Heart left ventricle (tissue), 16 donors: Measurements from ENCODE around the gene RASL10A. TPM values are rescaled to one million over a fixed set of nuclear protein-coding genes. Genes with fewer than 3 reads are reported as not detected.

Experiments used
- ATAC-seq, 4 donors: fragments of 200-7000 bp; cut with Tn5 transposase; one replicate each; pipeline ENCODE4 v1.9.1; 2020 to 2022; ENCODE audit warnings: moderate library complexity in 4 of 4, mild to moderate bottlenecking in 3 of 4, moderate number of reproducible peaks in 1 of 4
- DNase-seq, 5 donors: peaks; one replicate each; pipeline ENCODE4 v3.0.0-alpha.2; 2020
- H3K27ac ChIP-seq, 12 donors: fragments of 200-600 bp; sonication (generic) in 4 of 12; one replicate each; pipeline versions ENCODE4 v1.5.0 to v1.8.0; 2016 to 2022; ENCODE audit warnings: mild to moderate bottlenecking in 2 of 12
- H3K27me3 ChIP-seq, 9 donors: fragments of 200-600 bp; sonication (generic) in 2 of 9; one replicate each; pipeline versions ENCODE4 v1.5.1 to v1.8.0; 2016 to 2022; ENCODE audit warnings: mild to moderate bottlenecking in 3 of 9
- H3K36me3 ChIP-seq, 9 donors: fragments of 200-600 bp; sonication (generic) in 2 of 9; one replicate each; pipeline versions ENCODE4 v1.5.0 to v1.8.0; 2018 to 2022; ENCODE audit warnings: mild to moderate bottlenecking in 2 of 9
- H3K4me1 ChIP-seq, 12 donors: fragments of 200-600 bp; sonication (generic) in 4 of 12; one replicate each; pipeline versions ENCODE4 v1.5.0 to v1.8.0; 2016 to 2022; ENCODE audit warnings: mild to moderate bottlenecking in 3 of 12
- H3K4me3 ChIP-seq, 12 donors: fragments of 200-600 bp; sonication (generic) in 4 of 12; one replicate each; pipeline versions ENCODE4 v1.5.0 to v1.8.0; 2017 to 2022; ENCODE audit warnings: mild to moderate bottlenecking in 9 of 12, moderate library complexity in 4 of 12
- H3K9me3 ChIP-seq, 12 donors: fragments of 200-600 bp; sonication (generic) in 4 of 12; one replicate each; pipeline versions ENCODE4 v1.5.0 to v1.8.0; 2016 to 2022; ENCODE audit warnings: mild to moderate bottlenecking in 1 of 12
- CTCF ChIP-seq, 12 donors: fragments of 200-600 bp; sonication (generic) in 4 of 12; IDR thresholded peaks; one replicate each; pipeline versions ENCODE4 v1.5.0 to v1.8.0; 2018 to 2022; ENCODE audit warnings: antibody characterized with exemption in 12 of 12, mild to moderate bottlenecking in 5 of 12
- POLR2A ChIP-seq, 2 donors: fragments of 450-650 bp; IDR thresholded peaks; one replicate each; pipeline ENCODE4 v1.6.1; 2017; ENCODE audit warnings: antibody characterized with exemption in 2 of 2, mild to moderate bottlenecking in 2 of 2, moderate library complexity in 2 of 2
- WGBS, 4 donors: extraction: QIAGEN DNeasy Blood & Tissue Kit in 2 of 4; methylation state at CpG; one replicate each; pipeline versions ENCODE4 v1.1.5 to v1.1.7; 2013 to 2018; 5-methylcytosine and 5-hydroxymethylcytosine counted together
- intact Hi-C, 10 donors: fragments of 100-400 bp; cut with DNase I; formaldehyde crosslinking; loops; one replicate each; pipeline versions ENCODE4 v1.11.1 to v1.14.2; 2022
- polyA plus RNA-seq, 2 donors: library from polyadenylated mRNA; stranded (reverse); fragments of 200-250 nt; gene quantifications; one replicate each; pipeline ENCODE4 v1.2.3, GENCODE V29; 2013
- total RNA-seq, 9 donors: library from RNA; depleted of rRNA in 2 of 9; stranded (reverse); fragments of >200 nt in 2 of 9; fragmentation: NEBNext Ultra II Directional in 3 of 9; extraction: Animal tissue kit (Norgen Biotek cat#: 25700) in 3 of 9; gene quantifications; one replicate each; pipeline versions ENCODE4 v1.1.0 to v1.2.4, GENCODE V29; 2016 to 2023
- donor health status: ischemic (EF 13 %, LVEDD 7.1; RV severe dilation, severe dysfunction).
- donor health status: healthy with polysubstance abuse.
- donor health status: DM: no; HTN: yes; CAD: no.
- donor health status: DM: no; HTN: no; CAD: no.
- donor health status: ischemic (EF 25% LVEDD 6.9; RV normal size, moderate dysfunction).
- donor health status: ischemic (EF 25% LVEDD 5.7; RV mildly dilated, moderate dysfunction).
- donor health status: healthy.
- donor health status: DM: yes; HTN: yes; CAD: no.
- donor health status: ischemic (EF 35%, LVEDD 5.7; RV mildly dilated, moderate dysfunction).
- donor health status: nonischemic (EF 11% LVEDD 7.7; RV severe dilation, severe dysfunction).
- donor health status: DM: yes; HTN: yes; CAD: no.
- donor health status: PGD.
- donor health status: ischemic (EF 29% LVEDD 5.4; RV normal size, mild dysfunction).
- donor health status: nonischemic (EF 23%, LVEDD 6.1; RV moderate dilation, normal function).

Gene RASL10A
- total and polyA plus RNA-seq, 11 donors: 0.29 to 5.8 (median 1.1) TPM

- intact Hi-C loops: loop anchor here in 3 of 10 donors (2.0 to 5.0 kb wide), 3 partner anchors 37 to 45 kb away; partner anchors contain the start of genes GAS2L1 (in 3 of the 3) and RASL10A (in 1 of the 3)
Observed at GRCh38 chr22:29269731-29270474, 45.6 kb downstream of the RASL10A start.

GRCh38 chr22:29269230-29269604 is 46.3 kb downstream of the RASL10A start:
- Histone ChIP-seq H3K27me3 (no peaks in the 10 kb centered on the region), H3K4me3 (peak overlapping the region; percentile 78 to 99 (median 92)), H3K36me3 (peaks cover 0 to 57% (median 39%) of the 10 kb centered on the region in 9 donors), H3K27ac (peak overlapping the region in 11 of 12 donors; percentile 97 to 100 (median 99)), H3K9me3 (no peaks in the 10 kb centered on the region), H3K4me1 (peaks cover 0 to 73% (median 58%) of the 10 kb centered on the region in 12 donors)
- intact Hi-C loops: loop anchor here in 2 of 10 donors (2.0 to 5.0 kb wide), 3 partner anchors 38 to 46 kb away; partner anchors contain the start of genes GAS2L1 (in 2 of the 2) and RASL10A (in 1 of the 2)
- WGBS, 4 donors: 0 to 2% (median 2%) methylated on average over 14 of the region's 14 CpGs
- ATAC-seq (no peak), DNase-seq (no peak)
- TF ChIP-seq CTCF (IDR thresholded peaks at IDR 0.05) (no peak), POLR2A (IDR thresholded peaks at IDR 0.05) (no peak)

More at GRCh38 chr22:29269731-29270474, 45.6 kb downstream of the RASL10A start:
- TF ChIP-seq POLR2A (IDR thresholded peaks at IDR 0.05): no peak
- no peak for TF ChIP-seq CTCF (IDR thresholded peaks at IDR 0.05)
- WGBS, 4 donors: 9 to 12% (median 10%) methylated on average over 13 of the region's 13 CpGs
- ATAC-seq (no peak), DNase-seq (no peak)
- Histone ChIP-seq H3K9me3 (no peaks in the 10 kb centered on the region), H3K27ac (peak overlapping the region in 11 of 12 donors; percentile 1 to 100 (median 99)), H3K27me3 (no peaks in the 10 kb centered on the region), H3K4me1 (peaks cover 0 to 78% (median 58%) of the 10 kb centered on the region in 12 donors), H3K36me3 (peaks cover 0 to 57% (median 40%) of the 10 kb centered on the region in 9 donors), H3K4me3 (peak overlapping the region; percentile 78 to 99 (median 92))

GRCh38 chr22:29268511-29269229 is 46.8 kb downstream of the RASL10A start:
- WGBS, 4 donors: 0 to 1% (median 1%) methylated on average over 33 to 51 of the region's 51 CpGs
- H3K4me1 ChIP-seq: peaks cover 0 to 68% (median 55%) of the 10 kb centered on the region in 12 donors
- peak; percentile 75 to 85 (median 78) for DNase-seq

More at GRCh38 chr22:29268511-29269229, 46.8 kb downstream of the RASL10A start:
- peak overlapping the region; percentile 78 to 99 (median 92) for H3K4me3 ChIP-seq
- no peak for TF ChIP-seq POLR2A (IDR thresholded peaks at IDR 0.05)
- no peak for TF ChIP-seq CTCF (IDR thresholded peaks at IDR 0.05)
- no peaks in the 10 kb centered on the region for H3K9me3 ChIP-seq
- no peaks in the 10 kb centered on the region for H3K27me3 ChIP-seq
- H3K36me3 ChIP-seq: peaks cover 0 to 57% (median 39%) of the 10 kb centered on the region in 9 donors
- peak; percentile 5 to 76 (median 62) for ATAC-seq
- intact Hi-C loops: loop anchor here in 3 of 10 donors (1.0 to 5.0 kb wide), 4 partner anchors 38 to 46 kb away; partner anchors contain the start of genes GAS2L1 (in 3 of the 3) and RASL10A (in 1 of the 3)
- H3K27ac ChIP-seq: peak overlapping the region; percentile 97 to 100 (median 99)
